GM19328 (cell line): ENCODE measurements around the gene SNAP29.
"Not testable (repeated sequence)": the region's sequence is repeated elsewhere in the genome, so short reads cannot be mapped to it uniquely, and the experiment has no call there.

Experiments used
- ATAC-seq: cut with Tn5 transposase; IDR thresholded peaks from one replicate; pipeline ENCODE4 v1.9.1; 2021; ENCODE audit warnings: mild to moderate bottlenecking, moderate library complexity; ENCODE audit not compliant: unreplicated experiment

The SNAP29 gene

DNA sequence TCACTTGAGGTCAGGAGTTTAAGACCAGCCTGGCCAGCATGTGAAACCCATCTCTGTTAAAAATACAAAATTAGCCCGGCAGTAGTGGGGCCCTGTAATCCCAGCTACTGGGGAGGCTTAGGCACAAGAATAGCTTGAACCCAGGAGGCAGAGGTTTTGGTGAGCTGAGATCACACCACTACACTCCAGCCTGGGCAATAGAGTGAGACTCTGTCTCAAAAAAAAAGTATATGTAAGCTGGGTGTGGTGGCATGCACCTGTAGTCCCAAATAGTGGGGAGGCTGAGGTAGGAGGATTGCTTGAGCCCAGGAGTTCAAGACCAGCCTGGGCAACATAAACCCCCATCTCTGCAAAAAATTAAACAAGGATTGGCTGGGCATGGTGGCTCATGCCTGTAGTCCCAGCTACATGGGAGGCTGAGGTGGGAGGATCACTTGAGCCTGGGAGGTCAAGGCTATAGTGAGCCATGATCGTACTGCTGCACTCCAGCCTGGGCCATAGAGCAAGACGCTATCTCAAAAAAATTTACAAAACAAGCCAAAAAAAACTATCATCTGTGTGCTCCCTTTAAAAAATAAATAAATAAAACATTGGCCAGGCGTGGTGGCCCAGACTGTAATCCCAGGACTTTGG, 69.2 kb downstream of the SNAP29 start:
- no peak for ATAC-seq

DNA sequence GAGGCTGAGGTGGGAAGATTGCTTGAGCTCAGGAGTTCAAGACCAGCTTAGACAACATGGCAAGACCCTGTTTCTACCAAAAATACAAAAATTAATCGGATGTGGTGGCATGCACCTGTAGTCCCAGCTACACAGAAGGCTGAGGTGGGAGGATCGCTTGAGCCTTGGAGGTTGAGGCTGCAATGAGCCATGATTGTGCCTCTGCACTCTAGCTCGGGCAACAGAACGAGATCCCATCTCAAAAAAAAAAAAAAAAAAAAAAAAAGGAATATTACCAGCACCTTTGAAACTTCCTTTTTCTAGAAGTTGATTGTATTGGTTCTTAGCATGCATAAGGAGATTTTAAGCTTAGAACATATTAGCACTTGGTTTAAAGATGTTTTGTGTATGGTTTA, 69.8 kb downstream of the SNAP29 start:
- ATAC-seq: no peak

DNA sequence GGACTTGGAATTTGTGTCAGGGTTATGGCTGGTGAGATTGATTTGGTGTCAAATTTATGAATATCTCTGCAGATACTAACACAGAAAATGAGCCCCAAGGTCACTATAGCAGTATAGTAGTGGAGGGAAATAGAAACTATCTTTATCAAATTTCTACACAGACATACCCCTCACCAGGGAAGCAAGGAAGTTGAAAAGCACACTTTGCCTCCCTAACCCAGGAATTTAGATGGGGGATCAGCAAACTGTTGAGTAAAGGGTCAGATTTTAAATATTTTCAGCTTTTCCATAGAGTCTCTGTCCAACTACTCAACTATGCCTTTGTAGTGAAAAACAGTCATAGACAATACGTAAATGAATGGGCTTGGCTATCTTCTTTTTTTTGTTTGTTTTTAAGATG, 71.2 kb downstream of the SNAP29 start:
- ATAC-seq: no peak

DNA sequence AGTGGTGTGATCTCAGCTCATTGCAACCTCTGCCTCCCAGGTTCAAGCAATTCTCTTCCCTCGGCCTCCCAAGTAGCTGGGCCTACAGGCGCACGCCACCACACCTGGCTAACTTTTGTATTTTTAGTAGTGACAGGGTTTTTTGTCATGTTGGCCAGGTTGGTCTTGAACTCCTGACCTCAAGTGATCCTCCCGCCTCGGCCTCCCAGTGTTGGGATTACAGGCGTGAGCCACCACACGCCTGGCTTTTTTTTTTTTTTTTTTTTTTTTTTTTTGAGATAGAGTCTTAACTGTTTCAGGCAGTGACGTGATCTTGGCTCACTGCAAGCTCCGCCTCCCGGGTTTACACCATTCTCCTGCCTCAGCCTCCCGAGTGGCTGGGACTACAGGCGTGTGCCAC, 71.6 kb downstream of the SNAP29 start:
- ATAC-seq: not testable (repeated sequence)

DNA sequence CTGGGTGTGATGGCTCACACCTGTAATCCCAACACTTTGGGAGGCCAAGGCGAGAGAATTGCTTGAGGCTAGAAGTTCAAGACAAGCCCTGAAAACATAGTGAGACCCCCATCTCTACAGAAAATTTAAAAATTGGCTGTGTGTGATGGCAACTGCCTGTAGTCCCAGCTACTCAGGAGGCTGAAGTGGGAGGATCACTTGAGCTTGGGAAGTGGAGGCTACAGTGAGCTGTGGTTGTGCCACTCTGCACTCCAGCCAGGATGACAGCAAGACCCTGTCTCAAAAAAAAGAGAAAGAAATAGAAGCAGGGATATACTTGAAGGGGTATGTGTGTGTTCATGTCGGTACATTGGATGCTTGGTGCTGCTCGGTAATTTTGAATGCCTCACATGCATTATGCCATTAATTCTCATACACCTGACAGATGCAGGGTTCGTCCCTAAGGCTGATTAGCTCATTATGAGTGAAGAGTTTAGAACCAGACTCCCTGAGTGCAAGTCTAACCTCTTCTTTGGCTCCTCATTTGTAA, 72.4 kb downstream of the SNAP29 start:
- no peak for ATAC-seq

DNA sequence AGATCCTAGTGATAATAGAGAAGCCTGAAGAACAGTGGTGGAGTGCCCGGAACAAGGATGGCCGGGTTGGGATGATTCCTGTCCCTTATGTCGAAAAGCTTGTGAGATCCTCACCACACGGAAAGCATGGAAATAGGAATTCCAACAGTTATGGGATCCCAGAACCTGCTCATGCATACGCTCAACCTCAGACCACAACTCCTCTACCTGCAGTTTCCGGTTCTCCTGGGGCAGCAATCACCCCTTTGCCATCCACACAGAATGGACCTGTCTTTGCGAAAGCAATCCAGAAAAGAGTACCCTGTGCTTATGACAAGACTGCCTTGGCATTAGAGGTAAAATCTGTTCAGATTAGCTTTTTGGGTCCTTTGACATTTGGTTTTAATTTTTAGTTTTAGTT, 75.1 kb downstream of the SNAP29 start:
- ATAC-seq: no peak

DNA sequence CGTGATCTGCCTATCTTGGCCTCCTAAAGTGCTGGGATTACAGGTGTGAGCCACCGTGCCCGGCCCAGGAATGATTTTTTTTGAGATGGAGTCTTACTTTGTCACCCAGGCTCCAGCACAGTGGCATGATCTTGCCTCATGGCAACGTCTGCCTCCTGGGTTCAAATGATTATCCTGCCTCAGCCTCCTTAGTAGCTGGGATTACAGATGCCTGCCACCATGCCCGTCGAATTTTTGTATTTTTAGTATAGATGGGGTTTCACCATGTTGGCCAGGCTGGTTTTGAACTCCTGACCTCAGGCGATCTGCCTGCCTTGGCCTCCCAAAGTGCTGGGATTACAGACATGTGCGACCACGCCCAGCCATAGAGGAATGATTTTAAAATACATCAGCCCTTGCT, 76.2 kb downstream of the SNAP29 start:
- ATAC-seq: not testable (repeated sequence)

DNA sequence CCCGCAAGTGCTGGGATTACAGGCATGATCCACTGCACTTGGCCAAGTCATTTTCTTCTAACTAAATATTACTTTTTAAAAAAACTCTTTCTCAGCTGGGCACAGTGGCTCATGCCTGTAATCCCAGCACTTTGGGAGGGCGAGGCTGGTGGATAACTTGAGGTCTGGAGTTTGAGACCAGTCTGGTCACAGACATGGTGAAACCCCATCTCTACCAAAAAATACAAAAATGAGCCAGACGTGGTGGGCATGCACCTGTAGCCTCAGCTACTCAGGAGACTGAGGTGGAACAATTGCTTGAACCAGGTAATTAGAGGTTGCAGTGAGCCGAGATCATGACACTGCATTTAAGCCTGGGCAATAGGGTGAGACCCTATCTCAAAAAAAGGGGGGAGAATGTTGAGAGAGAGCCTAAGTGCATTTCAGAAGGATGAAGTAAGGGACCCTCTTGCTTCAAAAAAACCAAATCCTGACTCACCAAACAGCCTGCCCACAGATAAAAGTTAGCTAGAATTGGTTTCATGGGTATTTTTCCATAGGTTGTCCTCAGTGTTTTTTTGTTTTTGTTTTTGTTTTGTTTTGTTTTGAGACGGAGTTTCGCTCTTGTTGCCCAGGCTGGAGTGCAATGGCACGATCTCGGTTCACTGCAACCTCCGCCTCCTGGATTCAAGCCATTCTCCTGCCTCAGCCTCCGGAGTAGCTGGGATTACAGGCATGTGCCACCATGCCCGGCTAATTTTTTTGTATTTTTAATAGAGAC, 77.2 kb downstream of the SNAP29 start:
- ATAC-seq: not testable (repeated sequence)

DNA sequence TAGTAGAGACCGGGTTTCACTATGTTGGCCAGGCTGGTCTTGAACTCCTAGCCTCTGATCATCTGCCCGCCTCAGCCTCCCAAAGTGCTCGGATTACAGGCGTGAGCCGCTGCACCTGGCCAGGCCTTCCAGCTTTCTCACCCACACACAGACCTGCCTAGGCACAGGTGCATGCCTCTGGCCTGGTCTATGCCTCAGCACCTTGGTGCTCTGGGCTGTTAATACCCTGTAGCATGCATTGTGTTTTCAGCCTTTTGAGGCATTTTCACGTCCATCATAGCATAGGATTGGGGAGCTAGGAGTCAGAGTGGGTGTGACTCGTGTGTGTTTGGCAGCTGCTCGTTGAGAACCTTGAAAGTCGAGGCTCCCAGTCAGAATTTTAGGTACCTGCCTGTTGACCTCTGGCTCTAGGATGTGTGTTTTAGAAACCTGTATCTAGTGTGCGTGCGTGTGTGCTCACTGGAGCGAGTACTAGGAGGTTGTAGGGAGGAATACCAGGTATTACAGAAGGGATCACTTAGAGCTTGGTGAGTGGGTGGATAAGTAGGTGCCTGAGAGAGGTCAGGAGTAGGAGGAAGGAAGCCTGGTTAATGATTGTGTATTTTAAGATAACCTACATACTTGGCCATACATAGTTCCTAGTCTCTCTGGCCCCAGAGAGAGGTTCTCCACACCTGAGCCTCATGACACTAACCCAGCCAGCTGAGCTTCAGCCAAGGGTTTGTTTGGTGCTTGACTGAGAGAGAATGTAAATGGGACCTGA, 78.4 kb downstream of the SNAP29 start:
- ATAC-seq: no peak

DNA sequence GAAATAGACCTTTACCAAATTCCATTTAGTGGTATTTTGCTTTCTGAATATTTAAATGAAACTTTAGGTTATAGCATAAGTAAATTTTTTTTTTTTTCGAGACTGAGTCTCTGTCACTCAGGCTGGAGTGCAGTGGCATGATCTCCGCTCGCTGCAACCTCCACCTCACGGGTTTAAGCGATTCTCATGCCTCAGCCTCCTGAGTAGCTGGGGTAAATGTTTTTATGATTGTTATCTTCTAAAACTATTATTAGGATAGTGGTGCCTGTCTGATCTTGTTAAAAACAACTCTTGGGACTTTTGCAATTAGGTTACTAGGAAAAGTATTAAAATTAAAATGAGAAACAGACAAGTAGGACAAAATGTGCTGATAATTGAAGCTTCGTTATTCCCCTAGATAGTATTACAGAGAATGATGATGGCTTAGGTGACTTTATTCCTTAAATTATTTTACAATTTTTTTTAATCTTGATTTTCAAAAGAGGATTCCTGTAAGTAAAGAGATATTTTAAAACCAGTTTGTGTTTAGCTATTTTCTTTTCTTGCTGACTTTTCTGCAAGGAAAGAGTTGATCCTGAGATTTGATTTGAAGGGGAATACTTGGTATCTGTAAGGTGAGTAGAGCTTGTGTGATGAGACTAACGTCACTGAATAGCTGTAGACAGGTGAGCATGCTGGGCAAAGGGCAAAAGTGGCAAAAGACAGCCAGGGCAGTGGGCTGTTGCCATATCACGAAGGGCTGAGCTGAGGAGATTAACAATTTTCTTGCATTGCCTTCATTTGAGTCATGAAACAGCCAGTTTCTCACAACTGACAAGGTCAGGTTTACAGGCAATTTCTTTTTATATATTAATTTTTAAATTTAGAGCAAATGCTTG, 79.2 kb downstream of the SNAP29 start:
- no peak for ATAC-seq

DNA sequence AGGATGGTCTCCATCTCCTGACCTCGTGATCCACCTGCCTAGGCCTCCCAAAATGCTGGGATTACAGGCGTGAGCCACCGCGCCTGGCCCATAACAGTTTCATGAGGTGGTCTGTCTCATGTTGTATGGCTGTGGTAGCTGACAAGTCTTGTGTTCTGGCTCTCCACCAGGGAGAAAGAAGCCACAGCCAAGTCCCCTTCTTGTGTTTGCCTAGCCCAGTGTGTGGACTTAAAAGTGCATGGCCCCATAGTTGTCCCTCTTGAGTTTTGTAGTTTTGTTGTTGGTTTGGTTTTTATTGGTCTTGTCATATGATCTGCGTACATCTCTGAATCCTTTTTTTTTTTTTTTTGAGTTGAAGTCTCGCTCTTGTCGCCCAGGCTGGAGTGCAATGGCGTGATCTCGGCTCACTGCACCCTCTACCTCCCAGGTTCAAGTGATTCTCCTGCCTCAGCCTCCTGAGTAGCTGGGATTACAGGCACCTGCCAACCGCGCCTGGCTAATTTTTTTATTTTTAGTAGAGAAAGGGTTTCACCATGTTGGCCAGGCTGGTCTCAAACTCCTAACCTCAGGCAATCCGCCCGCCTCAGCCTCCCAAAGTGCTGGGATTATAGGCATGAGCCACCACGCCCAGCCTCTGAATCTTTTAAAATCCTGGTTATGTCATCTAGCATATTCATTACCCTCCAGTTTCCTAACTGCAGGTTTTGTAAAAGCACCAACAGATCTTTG, 80.8 kb downstream of the SNAP29 start:
- ATAC-seq: not testable (repeated sequence)

DNA sequence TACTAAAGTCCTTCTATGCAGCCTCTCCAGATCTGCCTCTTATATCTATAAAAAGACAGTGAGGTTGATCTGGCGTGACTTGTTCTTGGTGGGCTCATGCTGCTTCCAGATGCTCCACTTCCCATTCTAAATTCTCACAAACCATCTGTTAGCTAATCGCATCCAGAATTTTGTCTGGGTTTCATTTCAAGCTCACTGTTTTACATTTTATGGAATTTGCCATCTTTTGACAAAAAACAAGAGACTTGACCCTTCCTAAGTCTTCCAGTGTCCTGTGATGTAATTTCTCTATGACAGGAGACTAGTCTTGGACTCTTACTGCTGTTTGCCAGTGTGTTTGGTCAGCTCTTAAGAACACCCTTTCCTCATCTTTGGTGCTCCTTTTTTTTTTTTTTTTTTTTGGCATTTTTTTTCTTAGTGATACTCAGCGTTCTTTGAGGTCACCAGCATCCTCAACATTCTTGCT, 81.4 kb downstream of the SNAP29 start:
- ATAC-seq: no peak
